Liver (tissue), 3 donors: ENCODE results near the gene PPP2R5C.

Source experiments
- ATF3 ChIP-seq: IDR thresholded peaks from 2 replicates; pipeline ENCODE4 v1.6.1; 2016; ENCODE audit warnings: antibody characterized with exemption
- GABPA ChIP-seq, 2 donors: IDR thresholded peaks in 1 of 2; conservative IDR thresholded peaks in 1 of 2; 2 replicates each; pipeline ENCODE4 v1.6.1; 2016; ENCODE audit warnings: antibody characterized with exemption in 2 of 2, mild to moderate bottlenecking in 1 of 2, moderate library complexity in 1 of 2
- MAX ChIP-seq: IDR thresholded peaks from 2 replicates; pipeline ENCODE4 v1.6.1; 2016; ENCODE audit warnings: antibody characterized with exemption
- RXRA ChIP-seq, 2 donors: IDR thresholded peaks; 2 replicates each; pipeline ENCODE4 v1.6.1; 2017 to 2018; ENCODE audit warnings: antibody characterized with exemption in 2 of 2, mild to moderate bottlenecking in 1 of 2
- SP1 ChIP-seq: IDR thresholded peaks from 2 replicates; pipeline ENCODE4 v1.6.1; 2018; ENCODE audit warnings: antibody characterized with exemption, mild to moderate bottlenecking
- TF ChIP-seq, protein P1 (sequence below): IDR thresholded peaks from 2 replicates; pipeline ENCODE4 v1.6.1; 2016; ENCODE audit warnings: antibody characterized with exemption, mild to moderate bottlenecking
- TF ChIP-seq, protein P2 (sequence below): fragments of 150-350 bp; IDR thresholded peaks from 2 replicates; pipeline ENCODE4 v1.5.1; 2017; ENCODE audit warnings: improper control_type of control experiment, low read depth, low read length; ENCODE audit not compliant: missing input control
- donor health status: healthy.
- donor health status: healthy.

DNA sequence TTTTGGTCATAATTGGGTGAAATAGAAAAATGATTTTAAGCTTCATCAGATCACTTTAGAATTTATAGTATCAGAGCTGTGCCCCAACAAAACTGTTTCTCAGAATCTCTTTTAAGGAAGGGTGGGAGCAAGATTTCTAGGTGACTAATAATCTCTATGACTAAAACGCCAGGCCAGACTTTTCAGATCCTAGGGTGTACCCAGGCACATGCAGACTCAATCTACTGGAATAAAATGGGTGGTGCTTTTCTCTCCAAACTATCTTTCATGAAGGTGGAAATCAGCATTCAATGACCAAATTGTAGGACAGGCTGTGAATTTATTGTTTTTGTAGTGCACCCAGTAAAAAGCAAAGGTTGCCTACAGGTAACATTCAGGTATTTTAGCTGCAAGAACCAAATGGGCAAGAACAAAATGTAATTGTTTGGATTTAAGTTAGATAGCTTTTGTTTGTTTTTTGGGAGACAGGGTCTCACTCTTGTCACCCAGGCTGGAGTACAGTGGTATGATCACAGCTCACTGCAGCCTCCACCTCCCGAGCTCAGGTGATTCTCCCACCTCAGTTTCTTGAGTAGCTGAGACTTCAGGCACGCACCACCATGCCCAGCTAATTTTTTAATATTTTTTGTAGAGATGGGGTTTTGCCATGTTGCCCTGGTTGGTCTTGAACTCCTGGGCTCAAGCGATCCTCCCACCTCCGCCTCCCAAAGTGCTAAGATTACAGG, 49.5 kb downstream of the PPP2R5C start:
- TF ChIP-seq SP1 (no peak), GABPA (IDR thresholded peaks at IDR 0.05 in 1 of 2, conservative IDR thresholded peaks at IDR 0.05 in 1 of 2) (no peak), RXRA (IDR thresholded peaks at IDR 0.05) (no peak), MAX (no peak), ATF3 (no peak)
- TF ChIP-seq, protein P1, sequence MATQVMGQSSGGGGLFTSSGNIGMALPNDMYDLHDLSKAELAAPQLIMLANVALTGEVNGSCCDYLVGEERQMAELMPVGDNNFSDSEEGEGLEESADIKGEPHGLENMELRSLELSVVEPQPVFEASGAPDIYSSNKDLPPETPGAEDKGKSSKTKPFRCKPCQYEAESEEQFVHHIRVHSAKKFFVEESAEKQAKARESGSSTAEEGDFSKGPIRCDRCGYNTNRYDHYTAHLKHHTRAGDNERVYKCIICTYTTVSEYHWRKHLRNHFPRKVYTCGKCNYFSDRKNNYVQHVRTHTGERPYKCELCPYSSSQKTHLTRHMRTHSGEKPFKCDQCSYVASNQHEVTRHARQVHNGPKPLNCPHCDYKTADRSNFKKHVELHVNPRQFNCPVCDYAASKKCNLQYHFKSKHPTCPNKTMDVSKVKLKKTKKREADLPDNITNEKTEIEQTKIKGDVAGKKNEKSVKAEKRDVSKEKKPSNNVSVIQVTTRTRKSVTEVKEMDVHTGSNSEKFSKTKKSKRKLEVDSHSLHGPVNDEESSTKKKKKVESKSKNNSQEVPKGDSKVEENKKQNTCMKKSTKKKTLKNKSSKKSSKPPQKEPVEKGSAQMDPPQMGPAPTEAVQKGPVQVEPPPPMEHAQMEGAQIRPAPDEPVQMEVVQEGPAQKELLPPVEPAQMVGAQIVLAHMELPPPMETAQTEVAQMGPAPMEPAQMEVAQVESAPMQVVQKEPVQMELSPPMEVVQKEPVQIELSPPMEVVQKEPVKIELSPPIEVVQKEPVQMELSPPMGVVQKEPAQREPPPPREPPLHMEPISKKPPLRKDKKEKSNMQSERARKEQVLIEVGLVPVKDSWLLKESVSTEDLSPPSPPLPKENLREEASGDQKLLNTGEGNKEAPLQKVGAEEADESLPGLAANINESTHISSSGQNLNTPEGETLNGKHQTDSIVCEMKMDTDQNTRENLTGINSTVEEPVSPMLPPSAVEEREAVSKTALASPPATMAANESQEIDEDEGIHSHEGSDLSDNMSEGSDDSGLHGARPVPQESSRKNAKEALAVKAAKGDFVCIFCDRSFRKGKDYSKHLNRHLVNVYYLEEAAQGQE = no peak
- TF ChIP-seq, protein P2, sequence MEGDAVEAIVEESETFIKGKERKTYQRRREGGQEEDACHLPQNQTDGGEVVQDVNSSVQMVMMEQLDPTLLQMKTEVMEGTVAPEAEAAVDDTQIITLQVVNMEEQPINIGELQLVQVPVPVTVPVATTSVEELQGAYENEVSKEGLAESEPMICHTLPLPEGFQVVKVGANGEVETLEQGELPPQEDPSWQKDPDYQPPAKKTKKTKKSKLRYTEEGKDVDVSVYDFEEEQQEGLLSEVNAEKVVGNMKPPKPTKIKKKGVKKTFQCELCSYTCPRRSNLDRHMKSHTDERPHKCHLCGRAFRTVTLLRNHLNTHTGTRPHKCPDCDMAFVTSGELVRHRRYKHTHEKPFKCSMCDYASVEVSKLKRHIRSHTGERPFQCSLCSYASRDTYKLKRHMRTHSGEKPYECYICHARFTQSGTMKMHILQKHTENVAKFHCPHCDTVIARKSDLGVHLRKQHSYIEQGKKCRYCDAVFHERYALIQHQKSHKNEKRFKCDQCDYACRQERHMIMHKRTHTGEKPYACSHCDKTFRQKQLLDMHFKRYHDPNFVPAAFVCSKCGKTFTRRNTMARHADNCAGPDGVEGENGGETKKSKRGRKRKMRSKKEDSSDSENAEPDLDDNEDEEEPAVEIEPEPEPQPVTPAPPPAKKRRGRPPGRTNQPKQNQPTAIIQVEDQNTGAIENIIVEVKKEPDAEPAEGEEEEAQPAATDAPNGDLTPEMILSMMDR = no peak
